Measurements from ENCODE around the gene MAP4K1. TPM values are rescaled to one million over a fixed set of nuclear protein-coding genes. Genes with fewer than 3 reads are reported as not detected.
"Not testable (repeated sequence)": the region's sequence is repeated elsewhere in the genome, so short reads cannot be mapped to it uniquely, and the experiment has no call there.

Gene MAP4K1
- total RNA-seq, 2 donors from 2014 or later, result 225 to 247 TPM

DNA sequence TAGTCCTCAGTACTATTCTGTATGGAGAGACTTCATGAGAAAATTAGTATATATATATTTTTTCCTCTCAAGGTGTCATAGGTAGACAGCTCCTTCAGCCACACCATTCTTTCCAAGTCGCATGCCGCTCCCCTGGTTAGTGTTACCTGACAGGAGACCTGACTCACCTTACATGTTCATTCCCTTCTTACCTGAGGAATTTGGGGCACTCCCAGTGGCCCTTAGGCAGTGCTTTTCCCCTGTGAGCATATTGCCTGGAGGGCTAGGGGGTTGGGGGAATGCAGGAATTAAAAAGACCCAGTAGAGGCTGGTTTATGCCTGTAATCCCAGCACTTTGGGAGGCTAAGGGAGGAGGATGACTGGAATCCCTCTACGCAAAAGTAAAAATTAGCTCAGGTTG, 20.7 kb upstream of the MAP4K1 start:
- Mint-ChIP-seq H3K9me3 (no peaks in the 10 kb centered on the region), H3K36me3 (peaks cover 5 to 8% of the 10 kb centered on the region in 2 donors), H3K27ac (no peak overlapping the region)
- no peak for ATAC-seq
- no peak for DNase-seq (ENCODE audit: low spot score in 2 of 2)

DNA sequence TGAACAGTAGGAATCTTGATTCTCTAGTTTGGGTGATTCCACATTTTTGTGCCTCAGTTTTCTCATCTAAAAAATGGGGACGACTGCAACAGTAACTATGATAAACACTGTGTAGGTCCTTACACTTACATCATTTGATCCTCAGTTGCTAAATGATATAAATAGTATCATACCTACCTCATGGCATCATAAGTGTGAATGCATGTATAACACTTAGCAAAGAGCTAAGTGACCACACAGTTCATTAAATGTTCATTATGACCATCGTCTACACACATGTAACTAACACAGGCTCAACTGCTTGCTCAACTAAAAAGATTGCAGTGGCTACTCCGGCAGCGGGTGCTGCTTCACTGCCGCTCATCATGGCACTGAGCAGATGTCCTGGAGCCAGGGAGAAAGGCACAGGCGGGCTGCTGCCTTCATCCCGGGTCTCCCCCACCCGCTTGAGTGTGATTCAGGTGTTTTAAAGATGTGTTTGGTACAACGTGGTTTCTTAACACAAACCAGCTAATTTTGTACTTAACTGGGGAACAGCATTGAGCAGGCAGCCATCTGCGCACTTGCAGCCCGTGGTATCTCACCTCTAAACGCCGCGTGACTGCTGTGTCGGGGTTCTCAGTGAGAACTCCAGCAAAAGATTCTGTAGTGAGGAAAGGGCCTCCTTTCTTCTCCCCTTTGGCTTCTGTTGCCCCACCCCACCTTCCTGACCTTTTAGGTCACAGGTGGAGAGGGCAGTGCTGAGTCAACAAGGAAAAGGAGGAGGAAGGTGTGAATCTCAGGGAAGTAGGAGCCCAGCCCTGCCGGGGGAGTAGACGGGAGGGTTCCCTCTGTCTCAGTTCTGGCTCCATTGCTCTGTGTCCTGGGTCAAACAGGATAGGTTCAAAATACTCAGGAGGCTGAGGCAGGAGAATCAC, 18.0 kb upstream of the MAP4K1 start:
- ATAC-seq (no peak), DNase-seq (ENCODE audit: low spot score in 2 of 2) (no peak)
- Mint-ChIP-seq H3K9me3 (no peaks in the 10 kb centered on the region), H3K27ac (no peak overlapping the region), H3K36me3 (peaks cover 9 to 17% of the 10 kb centered on the region in 2 donors)

DNA sequence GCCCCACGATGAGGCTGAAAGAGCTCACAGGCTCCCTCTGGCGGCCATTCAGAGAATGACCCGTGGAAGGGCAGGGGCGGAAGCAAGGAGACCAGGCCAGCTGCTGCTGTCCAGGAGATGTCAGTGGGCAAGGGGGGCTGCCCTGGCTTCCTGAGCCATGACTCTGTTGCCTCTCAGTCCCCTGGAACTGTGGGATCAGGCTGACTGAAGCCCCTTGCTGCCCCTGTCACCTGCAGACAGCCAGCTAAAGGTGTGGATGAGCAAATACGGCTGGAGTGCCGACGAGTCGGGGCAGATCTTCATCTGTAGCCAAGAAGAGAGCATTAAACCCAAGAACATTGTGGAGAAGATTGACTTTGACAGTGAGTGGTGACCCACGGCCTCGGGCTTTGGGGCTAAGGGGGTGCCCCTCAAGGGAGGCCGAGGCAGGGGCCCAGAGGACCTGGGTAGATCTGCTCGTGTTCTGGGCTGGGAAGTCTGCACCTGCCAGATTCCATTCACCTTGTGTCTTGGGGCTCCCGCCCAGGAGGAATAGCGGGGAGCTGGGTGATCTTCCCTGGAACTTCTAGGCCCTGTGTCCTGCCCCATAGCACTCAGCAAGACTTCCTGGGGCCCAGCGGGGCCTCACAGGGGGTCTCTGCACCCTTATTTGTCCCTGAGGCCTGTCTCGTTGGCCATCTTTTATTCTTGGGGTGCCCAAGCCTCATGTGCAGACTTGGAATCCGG, 17.2 kb upstream of the MAP4K1 start:
- DNase-seq (ENCODE audit: low spot score in 2 of 2) (peak; percentile 74 to 80), ATAC-seq (peak in 1 of 2 donors; percentile 24)
- Mint-ChIP-seq H3K9me3 (no peaks in the 10 kb centered on the region), H3K36me3 (peaks cover 9 to 17% of the 10 kb centered on the region in 2 donors), H3K27ac (peak overlapping the region; percentile 67 to 94)

DNA sequence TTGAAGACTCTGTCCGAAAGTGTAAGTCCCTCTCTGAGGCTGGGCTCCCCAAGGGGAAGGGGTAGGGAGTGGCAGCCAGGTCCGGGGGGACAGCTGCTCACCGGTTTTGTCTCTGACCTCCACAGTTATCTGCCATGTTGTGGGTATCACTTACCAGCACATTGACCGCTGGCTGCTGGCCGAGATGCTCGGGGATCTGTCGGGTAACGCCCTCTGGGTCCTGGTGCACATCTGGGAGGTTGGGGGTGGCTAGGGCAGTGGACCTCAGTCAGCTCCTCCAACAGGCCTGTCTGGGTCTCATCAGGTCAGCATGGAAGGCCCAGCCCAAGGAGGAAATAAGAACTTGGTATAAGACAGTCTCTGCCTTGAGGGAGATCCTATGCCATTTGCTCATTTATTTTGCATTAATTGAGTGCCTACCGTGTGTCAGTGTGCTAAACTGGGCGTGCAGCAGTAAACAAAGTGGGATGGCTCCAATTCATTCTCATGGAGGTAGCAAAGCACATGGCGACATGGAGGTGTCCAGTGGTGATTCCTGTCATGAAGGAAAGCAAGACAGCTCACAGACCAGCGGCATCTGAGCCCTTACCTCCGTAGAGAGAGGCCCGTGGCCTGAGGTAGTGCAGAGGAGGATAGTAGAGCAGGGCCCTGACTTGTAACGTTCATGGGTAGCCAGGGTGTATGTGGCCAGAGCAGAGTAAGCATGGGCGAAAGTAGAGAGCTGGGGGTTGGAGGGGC, 14.9 kb upstream of the MAP4K1 start:
- Mint-ChIP-seq H3K36me3 (peaks cover 9 to 17% of the 10 kb centered on the region in 2 donors), H3K27ac (peak overlapping the region in 1 of 2 donors; percentile 86), H3K9me3 (no peaks in the 10 kb centered on the region)
- no peak for ATAC-seq
- DNase-seq (ENCODE audit: low spot score in 2 of 2), result no peak

DNA sequence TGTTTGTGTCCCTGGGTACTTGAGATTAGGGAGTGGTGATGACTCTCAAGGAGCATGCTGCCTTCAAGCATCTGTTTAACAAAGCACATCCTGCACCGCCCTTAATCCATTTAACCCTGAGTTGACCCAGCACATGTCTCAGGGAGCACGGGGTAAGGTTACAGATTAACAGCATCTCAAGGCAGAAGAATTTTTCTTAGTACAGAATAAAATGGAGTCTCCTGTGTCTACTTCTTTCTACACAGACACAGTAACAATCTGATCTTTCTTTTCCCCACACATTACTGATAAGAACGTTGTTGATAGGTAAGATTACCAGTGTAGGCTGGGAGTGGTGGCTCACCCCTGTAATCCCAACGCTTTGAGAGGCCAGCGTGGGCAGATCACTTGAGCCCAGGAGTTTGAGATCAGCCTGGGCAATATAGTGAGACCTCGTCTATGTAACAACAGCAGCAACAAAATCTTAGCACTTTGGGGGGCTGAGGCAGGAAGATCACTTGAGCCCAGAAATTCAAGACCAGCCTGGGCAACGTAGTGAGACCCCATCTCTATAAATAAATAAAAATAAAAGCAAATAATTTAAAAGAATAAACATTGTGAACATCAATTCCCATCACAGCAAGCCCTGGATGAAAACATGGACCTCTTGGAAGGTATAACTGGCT, 14.2 kb upstream of the MAP4K1 start:
- H3K9me3 Mint-ChIP-seq; DNase-seq (ENCODE audit: low spot score in 2 of 2); ATAC-seq; H3K27ac Mint-ChIP-seq: not testable (repeated sequence)
- H3K36me3 Mint-ChIP-seq, result peaks cover 9 to 17% of the 10 kb centered on the region in 2 donors

DNA sequence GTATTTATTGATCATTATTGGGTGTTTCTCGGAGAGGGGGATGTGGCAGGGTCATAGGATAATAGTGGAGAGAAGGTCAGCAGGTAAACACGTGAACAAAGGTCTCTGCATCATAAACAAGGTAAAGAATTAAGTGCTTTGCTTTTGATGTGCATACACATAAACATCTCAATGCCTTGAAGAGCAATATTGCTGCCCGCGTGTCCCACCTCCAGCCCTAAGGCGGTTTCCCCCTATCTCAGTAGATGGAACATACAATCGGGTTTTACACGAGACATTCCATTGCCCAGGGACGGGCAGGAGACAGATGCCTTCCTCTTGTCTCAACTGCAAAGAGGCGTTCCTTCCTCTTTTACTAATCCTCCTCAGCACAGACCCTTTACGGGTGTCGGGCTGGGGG, 13.5 kb upstream of the MAP4K1 start:
- DNase-seq (ENCODE audit: low spot score in 2 of 2); H3K9me3 Mint-ChIP-seq; ATAC-seq: not testable (repeated sequence)
- Mint-ChIP-seq H3K36me3 (peaks cover 9 to 17% of the 10 kb centered on the region in 2 donors), H3K27ac (peak overlapping the region in 1 of 2 donors; percentile 88)

DNA sequence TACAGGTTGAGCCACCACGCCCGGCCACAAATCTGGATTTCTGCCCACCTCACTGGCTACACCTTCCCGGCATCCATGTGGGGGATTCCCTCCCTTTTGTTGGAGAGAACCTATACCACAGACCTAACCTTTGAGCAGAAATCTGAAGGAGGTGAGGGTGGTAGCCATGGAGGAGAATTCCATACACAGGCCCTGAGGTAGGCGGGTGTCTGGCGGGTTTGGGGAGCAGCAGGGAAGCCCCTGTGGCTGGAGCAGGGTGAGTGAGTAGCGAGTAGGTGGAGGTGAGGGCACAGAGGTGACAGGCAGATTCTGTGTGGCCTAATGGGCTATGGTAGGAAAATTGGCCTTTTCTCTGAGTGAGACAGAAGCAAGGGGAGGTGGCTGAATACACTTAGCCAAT, 11.8 kb upstream of the MAP4K1 start:
- no peaks in the 10 kb centered on the region for H3K9me3 Mint-ChIP-seq
- H3K27ac Mint-ChIP-seq, result peak overlapping the region in 1 of 2 donors; percentile 57
- no peak for ATAC-seq
- no peak for DNase-seq (ENCODE audit: low spot score in 2 of 2)
- H3K36me3 Mint-ChIP-seq, result peaks cover 5 to 18% of the 10 kb centered on the region in 2 donors

DNA sequence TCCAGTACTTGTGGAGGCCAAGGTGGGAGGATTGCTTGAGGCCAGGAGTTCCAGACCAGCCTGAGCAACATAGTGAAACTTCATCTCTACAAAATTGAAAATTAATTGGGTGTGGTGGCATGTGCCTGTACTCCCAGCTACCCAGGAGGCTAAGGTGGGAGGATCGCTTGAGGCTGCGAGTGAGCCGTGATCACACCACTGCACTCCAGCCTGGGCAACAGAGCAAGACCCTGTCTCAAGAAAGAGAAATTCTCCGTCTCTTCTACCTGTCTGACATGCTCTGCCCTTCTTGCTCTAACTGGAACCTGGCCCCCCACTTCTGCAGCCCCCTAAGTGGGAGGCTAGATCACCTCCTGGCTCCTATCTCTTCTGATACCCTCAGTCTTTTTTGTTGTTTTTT, 8.6 kb upstream of the MAP4K1 start:
- Mint-ChIP-seq H3K9me3 (no peaks in the 10 kb centered on the region), H3K27ac (no peak overlapping the region), H3K36me3 (peaks cover 11 to 16% of the 10 kb centered on the region in 2 donors)
- DNase-seq (ENCODE audit: low spot score in 2 of 2) (no peak), ATAC-seq (no peak)

DNA sequence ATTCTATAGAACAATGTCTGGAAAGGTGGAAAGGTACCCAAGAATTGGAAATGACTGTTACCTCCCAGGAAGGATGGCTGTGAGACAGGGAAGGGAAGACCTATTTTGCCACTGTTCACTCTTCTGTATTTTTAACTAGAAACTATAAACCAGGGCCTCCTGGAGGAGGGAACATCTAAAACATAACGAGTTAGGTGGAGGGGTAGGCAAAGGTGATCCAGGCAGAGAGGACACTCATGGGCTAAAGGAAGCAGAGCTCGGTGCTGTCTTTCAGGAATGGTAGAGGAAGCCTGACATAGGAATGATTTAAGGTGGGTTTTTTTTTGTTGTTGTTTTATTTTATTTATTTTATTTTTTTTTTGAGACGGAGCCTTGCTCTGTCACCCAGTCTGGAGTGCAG, 7.1 kb upstream of the MAP4K1 start:
- DNase-seq (ENCODE audit: low spot score in 2 of 2), result no peak
- peaks cover 17 to 18% of the 10 kb centered on the region in 2 donors for H3K36me3 Mint-ChIP-seq
- no peak for ATAC-seq
- H3K9me3 Mint-ChIP-seq, result no peaks in the 10 kb centered on the region
- no peak overlapping the region for H3K27ac Mint-ChIP-seq

DNA sequence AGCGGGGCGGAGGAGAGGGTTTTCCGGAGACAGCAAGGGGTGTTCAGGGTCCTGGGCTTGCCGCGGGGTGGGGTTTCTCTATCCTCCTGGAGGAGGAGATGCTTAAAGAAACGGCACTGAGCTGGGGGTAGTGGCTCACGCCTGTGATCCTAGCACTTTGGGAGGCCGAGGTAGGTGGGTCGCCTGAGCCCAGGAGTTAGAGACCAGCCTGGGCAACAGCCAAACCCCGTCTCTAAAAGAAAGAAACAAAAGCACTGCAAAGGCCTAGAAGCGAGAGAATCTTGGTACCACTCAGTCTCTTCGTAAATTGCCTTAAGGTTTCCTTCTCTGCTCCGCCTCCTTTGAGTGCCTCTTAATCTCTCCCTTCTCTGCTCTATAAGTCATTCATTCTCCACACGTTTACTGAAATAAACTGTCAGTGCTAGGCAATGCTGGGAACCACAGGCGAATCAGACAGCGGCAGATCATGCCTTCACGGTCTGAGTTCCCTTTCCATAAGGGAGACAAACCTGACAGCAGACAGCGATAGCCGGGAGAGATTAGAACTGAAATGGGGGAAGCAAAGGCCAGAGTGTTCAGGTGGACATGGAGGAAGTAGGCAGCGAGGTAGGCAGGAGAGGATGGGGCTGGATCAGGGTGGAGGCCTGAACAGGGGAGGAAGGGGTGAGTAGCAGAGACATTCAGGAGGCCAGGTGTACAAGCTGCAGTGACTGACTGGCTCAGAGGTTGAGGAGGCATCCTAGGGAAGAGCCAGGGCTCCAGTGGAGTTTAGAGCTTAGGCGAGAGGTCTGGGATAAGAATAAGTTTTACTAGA, 1.8 kb upstream of the MAP4K1 start:
- peak overlapping the region; percentile 96 to 100 for H3K27ac Mint-ChIP-seq
- DNase-seq (ENCODE audit: low spot score in 2 of 2), result no peak
- peaks cover 46 to 52% of the 10 kb centered on the region in 2 donors for H3K36me3 Mint-ChIP-seq
- no peaks in the 10 kb centered on the region for H3K9me3 Mint-ChIP-seq
- peak in 1 of 2 donors; percentile 0 for ATAC-seq

DNA sequence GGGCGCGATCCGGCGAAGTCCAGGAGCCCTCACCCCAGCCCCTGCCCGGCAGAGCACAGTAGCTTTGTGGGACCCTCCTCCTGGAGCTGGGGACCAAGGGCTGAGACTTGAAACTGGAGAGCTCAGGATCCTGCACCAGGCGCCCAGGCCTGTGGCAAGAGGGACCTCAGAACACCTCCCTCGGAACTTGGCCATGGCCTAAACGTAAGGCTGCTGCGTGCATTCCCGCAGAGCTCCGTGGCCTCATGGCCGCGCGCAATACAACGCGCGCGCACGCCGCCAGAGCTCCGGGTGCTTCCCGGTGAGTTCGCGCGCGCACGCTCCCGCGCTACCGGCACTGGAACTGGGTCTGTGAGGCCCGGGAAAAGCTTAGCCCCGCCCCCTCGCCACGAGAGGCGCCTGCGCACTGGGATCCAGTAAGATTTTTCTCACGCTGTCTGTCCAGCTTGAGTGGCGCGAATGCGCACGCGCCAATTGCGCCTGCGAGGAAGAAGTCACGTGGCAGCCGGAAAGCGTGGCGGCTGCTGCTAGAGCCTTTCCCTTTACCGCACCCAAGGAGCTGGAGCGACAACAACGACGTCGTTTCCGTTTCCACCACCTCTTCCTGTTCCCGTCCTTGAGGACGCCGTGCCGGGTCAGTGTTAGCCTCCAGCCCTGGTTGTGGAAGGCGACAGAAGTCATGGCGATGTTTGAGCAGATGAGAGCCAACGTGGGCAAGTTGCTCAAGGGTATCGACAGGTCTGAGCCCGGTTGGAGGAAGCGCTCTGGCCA, 1.0 kb upstream of the MAP4K1 start, which contains the start of gene EIF3K:
Gene EIF3K (plus strand): TSS at position 599 of the 771 bp plus-strand sequence. CDS start 81 bp downstream, at position 680.
- DNase-seq (ENCODE audit: low spot score in 2 of 2), result peak; percentile 99 to 100
- no peaks in the 10 kb centered on the region for H3K9me3 Mint-ChIP-seq
- H3K27ac Mint-ChIP-seq, result peak within 1 kb of the TSS; percentile 96 to 100
- peak; percentile 74 to 80 for ATAC-seq
- peaks cover 46 to 48% of the 10 kb centered on the region in 2 donors for H3K36me3 Mint-ChIP-seq

DNA sequence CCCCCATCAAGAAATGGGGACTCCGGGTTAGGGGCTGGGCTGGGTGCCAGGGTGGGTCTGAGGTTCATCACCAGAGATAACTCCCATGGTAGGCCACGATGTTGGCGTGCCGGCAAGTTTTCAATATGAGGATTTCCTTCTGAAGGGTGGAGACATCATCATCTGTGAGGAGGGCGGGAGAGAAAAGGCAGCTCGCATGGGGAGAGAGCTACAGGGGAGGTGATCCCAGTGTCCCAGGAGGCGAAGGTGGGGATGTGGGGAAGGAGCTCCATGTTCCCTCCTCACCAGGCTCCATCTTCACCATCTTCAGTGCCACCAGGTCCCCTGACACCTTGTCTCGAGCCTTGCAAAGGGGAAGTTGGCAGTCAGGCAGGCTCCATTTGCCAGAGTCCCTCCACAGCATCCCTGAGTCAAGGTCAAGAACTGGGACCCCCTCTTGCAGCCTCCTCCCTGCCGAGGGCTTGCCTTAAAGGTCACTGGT, 430 bp downstream of the MAP4K1 start:
- H3K27ac Mint-ChIP-seq, result peak overlapping the region; percentile 89 to 96
- DNase-seq (ENCODE audit: low spot score in 2 of 2), result peak; percentile 22 to 62
- peak in 1 of 2 donors; percentile 5 for ATAC-seq
- no peaks in the 10 kb centered on the region for H3K9me3 Mint-ChIP-seq
- H3K36me3 Mint-ChIP-seq, result peaks cover 46 to 51% of the 10 kb centered on the region in 2 donors

DNA sequence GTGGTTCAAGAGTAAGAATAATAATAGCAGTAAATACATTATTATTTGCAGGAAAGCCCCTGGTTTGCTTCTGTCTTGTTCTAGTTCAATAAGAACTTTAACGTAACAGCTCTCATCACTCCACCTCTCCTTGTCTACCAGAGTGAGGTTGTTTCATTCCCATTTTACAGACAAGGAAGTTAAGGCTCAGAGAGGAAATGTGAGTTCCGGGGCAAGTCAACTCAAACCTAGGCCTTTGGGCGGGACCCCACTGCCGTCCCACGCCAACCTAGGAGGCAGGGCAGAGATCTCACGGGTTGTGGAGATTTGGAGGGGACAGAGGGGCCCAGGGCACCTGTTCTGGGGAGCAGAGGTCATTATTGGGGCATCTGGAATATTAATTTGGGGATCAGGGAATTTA, 1.5 kb downstream of the MAP4K1 start:
- ATAC-seq (no peak), DNase-seq (ENCODE audit: low spot score in 2 of 2) (no peak)
- no peaks in the 10 kb centered on the region for H3K9me3 Mint-ChIP-seq
- peak overlapping the region; percentile 89 to 96 for H3K27ac Mint-ChIP-seq
- peaks cover 42 to 43% of the 10 kb centered on the region in 2 donors for H3K36me3 Mint-ChIP-seq

DNA sequence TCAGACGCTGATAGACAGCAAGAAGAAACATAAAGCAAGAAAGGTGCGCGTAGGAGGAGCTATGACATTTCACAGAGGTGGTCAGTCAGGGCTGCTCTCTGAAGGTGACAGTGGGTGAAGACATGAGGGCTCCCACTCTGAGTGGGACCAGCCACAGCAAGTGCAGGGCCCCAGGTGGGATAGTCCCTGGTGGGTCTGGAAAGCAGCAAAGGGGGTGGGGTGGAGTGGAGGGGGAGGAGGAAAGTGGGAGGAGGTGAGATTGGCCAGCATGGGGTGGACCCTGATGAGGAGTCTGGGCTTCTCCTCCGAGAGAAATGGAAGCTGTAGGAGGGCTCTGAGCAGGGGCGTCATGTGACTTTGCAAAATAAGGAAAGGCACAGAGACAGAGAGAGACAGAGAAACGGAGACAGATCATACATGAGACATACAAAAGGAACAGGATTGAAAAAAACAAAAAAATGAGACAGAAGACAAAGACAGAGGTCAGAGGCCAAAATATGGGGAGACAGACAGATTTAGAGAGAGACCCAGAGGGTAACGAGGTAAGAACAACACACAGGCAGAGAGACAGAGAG, 2.7 kb downstream of the MAP4K1 start:
- Mint-ChIP-seq H3K36me3 (peaks cover 45 to 48% of the 10 kb centered on the region in 2 donors), H3K27ac (peak overlapping the region; percentile 58 to 73), H3K9me3 (no peaks in the 10 kb centered on the region)
- no peak for DNase-seq (ENCODE audit: low spot score in 2 of 2)
- ATAC-seq, result no peak
